HG03060 (cell line): Measurements from ENCODE around the gene LRP8.
"Not testable (repeated sequence)": the region's sequence is repeated elsewhere in the genome, so short reads cannot be mapped to it uniquely, and the experiment has no call there.

Experiments
- ATAC-seq: cut with Tn5 transposase; IDR thresholded peaks from one replicate; pipeline ENCODE4 v1.9.1; 2021; ENCODE audit warnings: low read depth, moderate number of reproducible peaks; ENCODE audit not compliant: unreplicated experiment

LRP8 gene

DNA sequence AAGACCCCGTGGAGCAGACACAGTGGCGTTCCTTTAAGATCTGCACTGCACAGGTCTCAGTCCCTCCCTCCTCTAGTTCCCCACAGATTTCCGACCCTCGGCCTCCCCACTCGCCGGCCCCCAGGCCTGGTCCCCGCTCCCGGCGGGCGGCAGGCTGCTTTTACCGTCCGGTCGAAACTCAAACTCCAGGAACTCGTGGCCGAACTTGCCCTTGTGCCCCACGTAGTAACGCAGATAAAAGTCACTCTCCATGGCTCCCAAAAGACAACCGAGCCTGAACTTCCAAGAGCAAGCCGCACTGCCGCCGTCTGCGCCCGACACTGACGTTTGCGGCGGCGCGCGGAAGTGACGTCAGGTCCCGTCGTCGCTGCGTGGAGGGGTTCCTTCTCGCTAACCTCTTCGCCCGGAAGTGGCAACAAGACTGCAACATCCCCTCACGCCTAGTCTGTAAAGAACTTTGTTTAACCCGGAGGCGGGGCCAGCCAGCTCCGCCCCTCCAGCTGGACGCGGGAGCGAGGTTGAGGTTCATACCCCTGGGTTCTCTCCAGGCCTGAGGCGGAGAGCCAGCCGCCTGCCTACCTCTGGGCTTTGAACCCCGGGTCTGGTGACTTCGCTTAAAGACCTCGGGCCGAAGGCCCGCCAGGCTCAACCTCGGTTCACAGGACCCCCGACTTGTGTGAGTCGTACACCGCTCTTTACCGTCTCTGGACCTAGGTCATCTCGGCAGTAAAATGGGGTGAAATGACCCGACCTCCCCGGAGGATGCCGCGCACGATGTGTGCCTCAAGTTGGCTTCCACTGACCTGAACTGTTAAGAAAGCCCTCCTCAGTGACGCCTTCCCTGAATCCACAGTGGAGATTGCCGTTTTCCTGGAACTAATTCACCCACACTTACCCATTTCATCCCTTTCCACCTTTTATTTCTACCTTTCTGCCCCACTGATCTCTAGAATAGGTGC, 89.4 kb downstream of the LRP8 start, which contains the start of gene MAGOH:
Gene MAGOH, minus strand, starts transcription at position 322 of the 959 bp plus-strand sequence. Its CDS starts 70 bp downstream, at position 252.
- ATAC-seq = peak; percentile 96

GRCh38 chr1:53237638-53238037, 90.2 kb downstream of the LRP8 start:
- ATAC-seq = no peak

- ATAC-seq = no peak
These were observed 106.9 kb downstream of the LRP8 start for GRCh38 chr1:53220962-53221286.

GRCh38 chr1:53220171-53220961, 107.5 kb downstream of the LRP8 start, which contains the start of gene CZIB:
CZIB (minus strand) TSS chr1:53220634; CDS start chr1:53220575, 59 bp downstream.
- peak; percentile 86 for ATAC-seq

DNA sequence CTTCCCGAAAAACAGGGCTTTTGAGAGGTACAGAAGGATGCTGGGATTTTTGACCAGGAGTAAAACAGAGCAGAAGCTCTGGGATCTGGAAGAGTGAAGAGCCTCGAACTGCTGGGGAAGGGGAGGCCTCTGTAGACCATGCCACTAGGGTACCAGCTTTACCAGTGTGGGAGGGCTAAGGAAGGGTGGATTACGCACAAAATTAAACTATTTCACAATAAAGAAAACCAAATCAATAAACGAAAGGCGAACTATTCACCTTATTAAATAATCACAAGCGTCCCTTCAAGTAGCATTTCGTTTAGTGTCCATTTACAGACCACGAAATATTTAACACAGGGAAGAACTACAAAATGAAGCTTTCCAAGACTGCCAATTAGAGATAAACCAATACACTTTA, 108.2 kb downstream of the LRP8 start:
- no peak for ATAC-seq

DNA sequence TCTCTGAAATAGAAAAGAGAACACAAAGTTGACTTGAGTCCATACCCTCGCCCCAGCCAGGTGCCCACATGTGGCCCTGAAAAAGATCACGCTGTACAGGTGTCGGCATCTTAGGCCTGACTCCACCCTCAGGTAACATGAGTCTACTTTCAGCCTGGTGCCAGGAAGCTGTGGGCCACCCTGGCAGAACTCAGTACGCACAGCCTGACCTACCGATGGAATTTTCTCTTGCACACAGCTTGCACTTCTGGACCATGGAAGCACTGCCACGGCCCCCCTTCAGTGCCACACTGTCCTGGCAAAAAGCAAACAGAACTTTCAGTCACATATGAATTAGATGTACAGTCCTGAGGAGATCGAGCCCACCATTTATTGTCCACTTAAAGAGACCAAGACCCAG, 109.7 kb downstream of the LRP8 start:
- no peak for ATAC-seq

DNA sequence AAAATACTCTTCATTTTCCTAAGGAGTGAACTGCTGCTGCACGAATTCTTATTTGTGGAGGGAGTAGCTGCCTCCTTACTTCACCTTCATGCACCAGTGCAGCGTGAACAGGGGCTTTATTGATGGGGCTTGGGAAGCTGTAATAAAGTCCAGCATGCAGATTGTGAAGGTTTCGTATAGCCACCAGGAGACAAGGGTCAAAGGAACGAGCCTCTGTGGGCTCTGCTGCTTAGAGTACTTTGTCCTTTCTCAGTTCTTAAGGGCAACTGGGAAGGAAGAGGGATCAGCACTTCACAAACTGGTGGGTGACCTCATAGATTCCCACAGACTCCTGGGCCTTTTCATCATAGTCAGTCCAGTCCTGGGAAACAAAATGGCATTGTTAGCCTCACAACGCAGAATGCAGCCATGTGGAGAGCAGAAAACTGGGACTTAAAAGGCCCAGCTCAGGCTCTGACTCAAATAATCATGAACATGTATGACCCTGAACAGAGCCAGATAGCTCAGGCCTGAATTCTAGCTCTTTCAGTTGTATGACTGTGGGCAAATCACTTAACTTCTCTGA, 113.4 kb downstream of the LRP8 start:
- no peak for ATAC-seq

DNA sequence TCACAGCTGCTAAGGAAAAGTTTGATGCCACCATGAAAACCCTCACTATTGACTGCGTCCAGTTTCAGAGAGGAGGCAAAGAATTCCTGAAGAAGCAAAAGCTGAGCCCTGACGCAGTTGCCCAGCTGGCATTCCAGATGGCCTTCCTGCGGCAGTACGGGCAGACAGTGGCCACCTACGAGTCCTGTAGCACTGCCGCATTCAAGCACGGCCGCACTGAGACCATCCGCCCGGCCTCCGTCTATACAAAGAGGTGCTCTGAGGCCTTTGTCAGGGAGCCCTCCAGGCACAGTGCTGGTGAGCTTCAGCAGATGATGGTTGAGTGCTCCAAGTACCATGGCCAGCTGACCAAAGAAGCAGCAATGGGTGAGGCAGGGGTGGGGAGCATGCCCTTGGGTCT, 116.9 kb downstream of the LRP8 start:
- ATAC-seq = no peak

GRCh38 chr1:53210352-53210751, 117.5 kb downstream of the LRP8 start:
- ATAC-seq = no peak

DNA sequence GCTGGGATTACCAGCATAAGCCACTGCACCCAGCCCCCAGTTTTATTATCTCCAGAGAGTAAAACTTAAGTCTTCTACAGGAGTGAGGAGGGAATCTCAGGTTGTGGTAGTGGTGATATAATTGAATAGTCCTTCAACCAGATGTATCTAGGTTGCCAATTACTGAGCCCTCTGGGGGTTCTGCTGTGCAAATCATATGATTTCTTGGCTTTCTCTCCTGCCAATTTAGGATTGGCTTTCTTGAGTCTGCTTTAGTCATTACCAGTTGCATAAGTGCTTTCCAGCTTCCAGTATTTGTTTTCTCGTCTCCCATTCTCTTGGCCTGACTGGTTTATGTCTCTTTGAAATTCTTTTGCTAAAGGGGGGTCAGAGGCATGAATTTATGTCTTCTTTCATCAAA, 120.1 kb downstream of the LRP8 start:
- ATAC-seq = no peak

- ATAC-seq = no peak
These were observed 121.0 kb downstream of the LRP8 start for GRCh38 chr1:53206735-53207379.

- ATAC-seq = not testable (repeated sequence)
These were observed 121.7 kb downstream of the LRP8 start for GRCh38 chr1:53206083-53206685.

DNA sequence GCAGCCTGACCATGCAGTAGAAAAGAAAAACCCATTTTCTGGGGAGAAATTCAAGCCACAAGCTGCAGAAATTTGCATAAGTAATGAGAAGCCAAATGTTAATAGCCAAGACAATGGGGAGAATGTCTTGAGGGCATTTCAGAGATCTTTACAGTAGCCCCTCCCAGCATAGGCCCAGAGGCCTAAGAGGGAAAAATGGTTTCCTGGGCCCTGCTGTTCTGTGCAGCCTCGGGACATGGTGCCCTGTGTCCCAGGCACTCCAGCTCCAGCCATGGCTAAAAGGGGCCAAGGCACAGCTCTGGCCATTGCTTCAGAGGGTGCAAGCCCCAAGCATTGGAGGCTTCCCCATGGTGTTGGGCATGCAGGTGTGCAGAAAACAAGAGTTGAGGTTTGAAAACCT, 122.4 kb downstream of the LRP8 start:
- ATAC-seq = not testable (repeated sequence)

DNA sequence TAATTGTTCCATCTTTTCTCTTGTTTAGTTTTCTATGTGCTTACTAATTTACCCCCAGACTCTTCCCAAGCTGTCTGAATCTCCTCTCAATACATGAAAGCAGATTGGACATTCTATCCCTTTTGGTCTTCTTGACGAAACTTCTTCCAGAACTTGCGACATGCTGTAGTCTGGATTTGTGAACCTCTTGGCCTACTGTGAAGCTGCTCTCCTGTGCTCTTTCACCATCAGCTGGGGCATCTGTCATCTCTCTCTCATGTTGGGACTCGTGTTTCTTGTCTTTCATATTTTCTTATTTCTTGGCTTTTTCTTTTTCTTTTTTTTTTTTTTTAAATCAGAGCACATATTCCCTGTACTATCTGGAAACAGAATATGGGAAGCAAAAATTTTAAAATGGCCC, 124.4 kb downstream of the LRP8 start:
- no peak for ATAC-seq

GRCh38 chr1:53198241-53198651, 129.6 kb downstream of the LRP8 start:
- ATAC-seq = no peak

DNA sequence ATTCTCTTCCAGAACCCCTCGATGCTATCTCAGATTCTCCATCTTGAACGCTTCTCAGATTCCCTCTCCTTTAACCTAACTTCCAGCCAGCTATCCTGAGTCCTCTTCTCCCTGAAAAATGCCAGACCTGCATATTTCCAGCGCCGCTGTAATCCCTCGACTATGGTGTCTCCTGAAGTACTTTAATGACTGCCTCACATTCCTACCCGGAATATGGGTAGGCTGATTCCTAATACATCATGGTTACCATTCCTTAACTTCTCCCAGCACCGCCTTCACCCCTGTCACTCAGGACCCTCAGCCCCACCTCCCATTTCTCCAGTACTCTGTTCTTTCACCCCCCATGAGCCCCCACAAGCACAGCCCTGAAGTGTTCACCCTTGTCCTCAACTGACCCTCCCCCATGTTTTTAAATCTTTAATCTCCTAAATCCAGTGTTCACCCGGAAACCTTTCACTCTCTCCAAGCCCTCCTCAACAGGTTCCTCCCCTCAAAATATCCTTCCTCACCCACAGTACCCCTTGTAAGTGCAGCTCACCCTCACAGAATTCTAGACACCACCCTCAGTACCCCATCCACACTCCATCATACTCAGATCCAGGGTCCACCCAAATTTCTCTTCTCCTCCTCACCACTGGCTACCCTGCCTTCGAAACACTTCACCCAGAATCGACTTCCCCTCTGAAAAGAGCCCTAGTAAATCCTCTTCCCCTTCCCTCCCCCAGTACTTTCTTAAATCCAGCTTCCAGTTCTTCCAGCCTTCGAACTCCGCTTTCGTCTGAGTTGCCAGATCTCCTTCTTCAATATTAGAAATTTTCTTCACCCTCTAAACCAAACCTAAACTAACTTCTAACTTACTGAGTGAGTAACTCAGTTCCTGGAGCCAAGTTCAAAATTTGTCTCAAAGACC, 130.3 kb downstream of the LRP8 start:
- no peak for ATAC-seq

GRCh38 chr1:53196485-53197290, 131.2 kb downstream of the LRP8 start, which contains the start of gene CPT2:
CPT2 (plus strand) TSS chr1:53196824; CDS start chr1:53196944, 120 bp downstream.
- ATAC-seq = peak; percentile 91

DNA sequence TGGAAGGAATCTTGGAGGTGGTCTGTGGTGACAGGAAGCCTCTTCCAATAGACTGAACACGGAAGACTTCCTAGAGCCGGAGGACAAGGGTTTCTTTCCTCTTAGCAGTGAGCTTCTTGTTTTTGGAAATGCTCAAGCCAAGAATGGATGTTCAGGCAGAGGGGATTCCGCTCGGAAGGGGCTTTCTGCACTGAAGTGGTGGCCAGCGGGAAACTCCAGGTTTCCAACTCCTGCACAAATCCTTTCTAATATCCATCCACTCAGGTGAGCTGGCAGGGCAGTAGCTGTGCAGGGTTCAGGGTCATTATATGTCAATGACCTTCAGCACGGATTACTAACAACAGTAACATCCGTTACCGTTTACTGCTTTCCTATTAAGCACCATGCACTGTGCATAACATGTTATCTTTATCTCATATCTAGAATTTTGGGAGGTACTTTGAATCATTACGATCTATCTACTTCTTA, 131.8 kb downstream of the LRP8 start:
- ATAC-seq = no peak
